GM12891 (cell line): ENCODE data around the gene CASKIN1.

Experiments
- DNase-seq: peaks from one replicate; pipeline ENCODE4 v3.0.0; 2011; ENCODE audit warnings: low spot score; ENCODE audit not compliant: insufficient read length
- FAIRE-seq: peaks from 2 replicates; lab custom pipeline; 2011; peaks lifted over from hg19 to GRCh38; lab: Jason Lieb, UNC
- PAX5 ChIP-seq: IDR thresholded peaks from 2 replicates; pipeline ENCODE4 v1.6.1; 2011; ENCODE audit warnings: low read length, moderate library complexity, mild to moderate bottlenecking; ENCODE audit not compliant: insufficient read depth, severe bottlenecking
- POLR2A ChIP-seq: IDR thresholded peaks from 2 replicates; pipeline ENCODE4 v1.6.1; 2011; ENCODE audit warnings: low read depth, low read length, control low read depth
- POLR2AphosphoS5 ChIP-seq: IDR thresholded peaks from 2 replicates; pipeline ENCODE4 v1.6.1; 2011; ENCODE audit warnings: low read depth, low read length, control low read depth
- POU2F2 ChIP-seq: IDR thresholded peaks from 2 replicates; pipeline ENCODE4 v1.6.1; 2011; ENCODE audit warnings: low read depth, mild to moderate bottlenecking, control low read depth, low read length, moderate library complexity
- SPI1 ChIP-seq: IDR thresholded peaks from 2 replicates; pipeline ENCODE4 v1.6.1; 2011; ENCODE audit warnings: low read depth, low read length, control low read depth
- TAF1 ChIP-seq: IDR thresholded peaks from 2 replicates; pipeline ENCODE4 v1.6.1; 2011; ENCODE audit warnings: low read depth, low read length, control low read depth

The CASKIN1 gene

DNA sequence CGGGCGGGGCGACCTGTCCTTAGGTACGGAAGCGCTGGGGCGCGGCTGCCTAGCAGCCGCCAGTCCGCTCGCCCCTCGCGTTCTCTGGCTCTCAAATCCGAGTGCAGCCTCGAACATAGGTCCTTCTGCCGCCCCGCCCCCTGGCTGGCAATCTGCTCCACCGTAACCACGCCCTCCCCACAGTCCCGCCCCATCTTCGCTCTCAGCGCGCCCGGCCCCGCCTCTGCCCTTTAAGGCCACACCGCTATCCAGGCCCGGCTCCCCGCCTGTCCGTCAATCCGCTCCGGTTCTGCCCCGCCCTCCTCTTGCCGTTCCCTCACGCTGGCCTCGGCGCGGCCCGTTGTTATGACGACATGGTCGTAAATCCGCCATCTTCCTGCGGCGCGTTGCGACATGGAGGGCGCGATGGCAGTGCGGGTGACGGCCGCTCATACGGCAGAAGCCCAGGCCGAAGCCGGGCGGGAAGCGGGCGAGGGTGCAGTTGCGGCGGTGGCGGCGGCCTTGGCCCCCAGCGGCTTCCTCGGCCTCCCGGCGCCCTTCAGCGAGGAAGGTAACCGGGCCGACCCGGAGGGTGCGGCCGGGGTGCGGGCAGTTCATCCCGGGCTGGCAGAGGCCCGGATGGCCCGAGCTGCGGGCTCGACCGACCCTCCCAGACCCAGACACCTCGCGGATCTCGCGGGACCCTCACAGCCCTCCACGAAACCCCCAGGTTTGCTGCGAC is 27.0 kb upstream of the CASKIN1 start, which contains the start of gene E4F1:
E4F1 (plus strand) TSS at position 371 of the 721 bp plus-strand sequence; CDS start at position 394, 23 bp downstream.
- FAIRE-seq (peak; percentile 99), DNase-seq (peak; percentile 100)
- TF ChIP-seq POLR2AphosphoS5 (peak; percentile 92), TAF1 (peak; percentile 91), PAX5 (no peak), SPI1 (no peak), POLR2A (peak; percentile 96), POU2F2 (peak; percentile 61; the same call in 1 of the 2 replicates)

DNA sequence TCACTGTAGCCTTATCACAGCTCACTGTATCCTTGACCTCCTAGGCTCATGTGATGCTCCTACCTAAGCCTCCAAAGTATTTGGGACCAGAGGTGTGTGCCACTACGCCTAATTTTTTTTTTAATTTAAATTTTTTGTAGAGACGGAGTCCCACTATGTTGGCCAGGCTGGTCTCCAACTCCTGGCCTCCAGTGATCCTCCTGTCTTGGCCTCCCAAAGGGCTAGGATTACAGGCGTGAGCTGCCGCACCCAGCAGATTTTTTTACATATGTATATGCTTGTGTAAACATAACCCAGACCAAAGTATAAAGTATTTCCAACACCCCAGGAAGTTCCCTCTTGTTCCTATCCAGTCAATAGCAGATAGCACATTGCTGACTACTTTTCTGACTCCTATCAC is 19.9 kb upstream of the CASKIN1 start:
- TF ChIP-seq POU2F2, result no peak
- TF ChIP-seq PAX5, result no peak
- TF ChIP-seq TAF1, result no peak
- DNase-seq (no peak), FAIRE-seq (no peak)

DNA sequence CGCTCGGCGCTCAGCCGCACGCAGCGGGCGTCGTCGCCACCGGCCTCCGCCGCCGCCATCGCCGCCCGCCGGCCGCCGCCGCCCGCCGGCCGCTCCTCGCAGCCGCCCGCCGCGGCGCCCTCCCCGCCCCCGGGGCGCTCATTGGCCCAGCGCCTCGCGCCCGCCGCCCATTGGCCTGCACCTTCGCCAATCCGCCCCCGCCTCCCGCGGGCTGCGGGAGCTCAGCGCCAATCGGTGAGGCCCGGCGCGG is 18.2 kb upstream of the CASKIN1 start, which contains the start of gene PGP:
PGP (minus strand) TSS at position 122 of the 250 bp plus-strand sequence; CDS start at position 59, 63 bp downstream.
- FAIRE-seq (peak; percentile 98), DNase-seq (no peak)
- TF ChIP-seq PAX5 (no peak), SPI1 (no peak), POLR2AphosphoS5 (no peak), TAF1 (no peak), POU2F2 (no peak), POLR2A (no peak)

DNA sequence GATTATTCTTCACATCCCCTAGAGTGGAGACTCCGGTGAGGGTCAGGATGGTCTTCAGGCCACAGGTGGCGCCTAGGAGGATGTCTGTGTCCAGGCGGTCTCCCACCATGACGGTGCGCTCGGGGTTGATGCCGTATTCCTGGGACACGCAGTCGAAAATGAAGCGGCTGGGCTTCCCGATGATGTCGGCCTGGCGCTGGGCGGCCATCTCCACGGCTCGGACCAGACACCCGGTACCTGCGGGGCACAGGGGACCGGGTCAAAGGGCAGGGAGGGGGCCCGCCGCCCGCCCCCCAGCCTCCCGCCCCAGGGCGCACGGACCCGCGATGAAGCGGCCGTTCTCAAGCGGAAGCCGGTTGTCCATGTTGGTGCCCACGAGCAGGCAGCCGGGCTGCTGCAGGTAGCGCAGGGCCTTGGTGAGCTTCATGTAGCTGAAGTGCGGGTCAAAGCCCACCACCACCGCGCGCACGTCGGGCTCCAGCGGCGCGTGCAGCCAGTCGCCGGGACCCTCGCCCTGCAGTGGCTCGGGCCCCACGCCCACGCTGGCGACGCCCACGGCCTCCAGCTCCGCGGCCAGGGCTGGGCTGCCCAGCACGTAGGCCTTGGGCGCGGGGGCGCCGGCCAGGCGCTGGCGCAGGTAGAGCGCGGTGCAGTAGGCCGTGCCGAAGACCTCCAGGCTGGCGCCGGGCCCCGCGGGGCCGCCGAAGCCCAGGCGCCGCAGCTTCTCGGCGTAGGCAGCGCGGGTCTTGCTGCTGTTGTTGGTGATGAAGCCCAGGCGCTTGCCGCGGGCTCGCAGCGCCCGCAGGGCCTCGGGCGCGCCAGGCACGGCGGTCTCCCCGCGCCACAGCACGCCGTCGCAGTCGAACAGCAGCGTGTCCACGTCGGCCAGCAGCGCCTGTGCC is 17.7 kb upstream of the CASKIN1 start:
- DNase-seq (no peak), FAIRE-seq (peak; percentile 45)
- TF ChIP-seq POLR2A, result no peak
- no peak for TF ChIP-seq SPI1
- no peak for TF ChIP-seq TAF1
- no peak; the same call in 1 of the 2 replicates for TF ChIP-seq POLR2AphosphoS5
- no peak for TF ChIP-seq PAX5
- TF ChIP-seq POU2F2, result no peak

DNA sequence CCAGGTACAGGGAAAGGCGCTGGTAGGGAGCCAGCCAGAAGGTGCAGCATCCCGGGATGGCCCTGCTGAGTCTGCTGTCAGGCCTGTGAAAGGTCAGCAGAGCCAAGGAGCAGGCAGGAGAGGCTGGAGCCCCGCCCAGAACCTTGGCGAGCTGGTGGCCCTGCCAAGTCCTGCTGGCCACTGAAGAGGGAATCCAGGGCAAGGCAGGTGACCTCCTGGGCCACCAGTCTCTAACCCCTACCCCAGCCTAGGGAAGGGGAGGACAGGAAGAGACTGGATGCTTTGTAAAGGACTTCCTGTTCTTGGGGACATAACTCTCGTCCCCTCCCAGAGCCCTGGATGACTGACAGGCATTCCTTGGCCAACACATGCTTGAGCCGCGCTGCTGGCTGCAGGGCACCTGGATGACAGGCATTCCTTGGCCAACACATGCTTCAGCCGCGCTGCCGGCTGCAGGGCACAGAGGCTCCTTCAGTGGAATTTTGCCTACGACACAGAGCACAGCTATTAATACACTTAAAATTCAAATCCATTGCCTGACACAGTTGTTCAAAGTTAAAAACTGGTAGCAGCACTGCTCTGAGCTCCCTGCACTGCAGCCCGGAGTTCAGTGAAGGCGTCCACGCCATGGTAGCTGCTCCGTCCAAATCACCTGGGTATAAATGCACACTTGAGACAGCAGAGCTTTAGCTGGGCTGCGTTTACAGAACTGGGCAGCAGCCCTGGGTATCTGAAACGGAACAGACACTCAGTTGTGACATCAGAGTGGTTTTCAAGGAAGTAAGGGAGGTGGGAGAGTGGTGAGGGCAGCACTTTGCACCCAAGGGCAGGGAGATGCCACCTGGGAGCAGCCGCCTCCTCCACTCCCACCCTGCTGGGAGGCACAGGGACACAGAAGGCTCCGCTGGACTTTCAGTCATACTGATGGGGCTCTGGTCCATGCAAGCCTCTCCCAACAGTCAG is 16.2 kb upstream of the CASKIN1 start:
- TF ChIP-seq POU2F2 (0 out of 2 replicates have a peak, but pooled peaks have one; percentile 13), TAF1 (no peak)
- no peak for FAIRE-seq

DNA sequence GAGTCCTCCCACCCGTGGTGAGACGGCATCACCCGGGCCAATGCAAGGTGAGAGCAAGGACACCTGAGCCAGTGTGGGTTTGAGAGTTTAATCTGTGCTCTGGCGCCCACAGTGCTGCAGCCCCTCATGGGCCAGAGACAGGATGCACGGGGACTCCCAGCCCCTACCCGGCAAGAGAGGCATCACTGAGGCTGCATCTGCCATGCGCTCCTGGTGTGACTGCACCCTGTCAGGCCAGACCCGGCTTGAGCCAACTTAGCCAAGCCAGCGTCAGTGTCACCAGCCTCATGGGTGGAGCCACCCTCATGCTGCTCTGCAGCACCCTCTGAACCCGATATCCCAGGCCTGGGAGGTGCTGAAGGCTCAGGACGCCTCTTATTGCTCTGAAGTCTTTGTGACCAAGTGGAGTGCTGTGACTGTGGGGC is 15.5 kb upstream of the CASKIN1 start:
- DNase-seq, result no peak
- no peak for FAIRE-seq

More for the DNA sequence above, 16.2 kb upstream of the CASKIN1 start:
- no peak for DNase-seq

DNA sequence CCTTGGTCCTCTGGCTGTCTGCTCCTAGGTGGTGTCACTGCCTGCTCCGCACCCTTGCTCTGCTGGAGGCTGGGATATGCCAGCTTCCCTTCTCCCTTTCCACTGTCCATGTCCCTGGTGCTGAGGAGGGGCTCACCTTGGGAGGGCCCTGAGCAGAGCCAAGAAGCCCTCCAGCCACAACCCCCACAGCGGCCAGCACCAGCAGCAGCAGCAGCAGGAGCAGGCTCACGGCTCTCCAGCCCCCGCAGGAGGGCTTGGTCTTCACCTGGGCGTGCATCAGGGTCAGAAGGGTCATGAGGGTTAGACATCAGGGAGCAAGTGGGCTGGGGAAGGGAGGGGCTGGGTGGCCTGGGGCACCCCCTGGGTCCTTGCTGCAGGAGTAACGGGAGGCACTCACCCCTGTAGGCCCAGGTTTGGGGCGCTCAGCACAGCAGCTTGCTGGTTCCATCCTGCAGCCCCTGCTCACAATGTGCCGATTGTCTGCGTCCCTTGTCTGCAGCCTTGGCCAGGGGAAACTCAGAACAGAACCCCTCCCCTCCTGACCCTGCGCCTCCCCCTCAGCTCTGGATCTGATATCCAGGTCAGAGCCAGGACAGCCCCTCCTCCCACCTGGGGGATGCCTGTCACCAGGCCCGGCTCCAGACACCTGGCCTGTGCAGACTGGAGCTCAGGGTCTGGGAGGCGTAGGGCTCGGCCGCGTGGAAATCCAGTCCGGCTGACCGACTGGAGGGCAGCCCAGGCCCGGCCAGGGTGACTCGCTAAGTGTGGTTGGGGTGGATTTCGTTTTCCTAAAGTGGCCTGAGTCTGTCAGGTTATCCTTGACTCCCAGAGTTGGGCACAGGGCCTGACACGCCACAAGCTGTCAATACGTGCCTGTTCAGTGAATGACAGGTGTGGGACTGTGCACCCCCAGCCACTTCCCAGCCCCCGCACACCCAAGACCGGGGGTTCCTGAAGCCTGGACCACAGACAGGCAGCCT is 14.3 kb upstream of the CASKIN1 start, which contains the start of gene BRICD5:
BRICD5 (minus strand) TSS at position 478 of the 980 bp plus-strand sequence; CDS start at position 448, 30 bp downstream.
- DNase-seq (no peak), FAIRE-seq (no peak)
- TF ChIP-seq POLR2AphosphoS5, result peak; percentile 11; the same call in 1 of the 2 replicates
- no peak for TF ChIP-seq TAF1
- TF ChIP-seq SPI1, result no peak
- TF ChIP-seq POU2F2, result no peak; the same call in 1 of the 2 replicates

More for the DNA sequence above, 15.5 kb upstream of the CASKIN1 start:
- TF ChIP-seq POLR2AphosphoS5 (peak; percentile 56; the same call in 1 of the 2 replicates), TAF1 (no peak)

DNA sequence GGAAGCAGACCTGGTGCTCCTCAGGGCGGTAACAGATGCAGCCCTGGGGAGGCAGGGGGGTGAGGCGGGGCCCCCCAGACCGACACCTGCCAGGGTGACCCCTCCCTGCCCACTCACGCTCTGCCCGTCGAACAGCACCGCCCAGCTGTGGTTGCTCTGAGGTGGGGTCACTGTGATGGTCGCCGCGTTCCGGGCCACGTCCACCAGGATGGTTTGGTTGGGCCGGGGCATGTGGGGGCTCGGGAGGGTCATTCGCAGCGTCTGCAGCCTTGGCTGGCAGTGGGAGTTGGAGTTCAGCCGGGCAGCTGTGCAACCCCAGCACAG is 13.6 kb upstream of the CASKIN1 start:
- FAIRE-seq (no peak), DNase-seq (no peak)
- TF ChIP-seq SPI1 (no peak), POLR2A (no peak), POU2F2 (no peak), POLR2AphosphoS5 (no peak; the same call in 1 of the 2 replicates), PAX5 (no peak)
